Kasumi-1 (cell line): ENCODE results near the gene PDE11A.
"Not testable (repeated sequence)": the region's sequence is repeated elsewhere in the genome, so short reads cannot be mapped to it uniquely, and the experiment has no call there.

Source experiments
- DNase-seq, 2 experiments: peaks; one replicate each; lab custom pipeline; 2025; lab: John Stamatoyannopoulos, UW

PDE11A gene

GRCh38 chr2:178074123-178075005 is 1.8 kb upstream of the PDE11A start:
- no peak for DNase-seq

- DNase-seq = no peak
Measured at GRCh38 chr2:178072000-178072382, 586 bp downstream of the PDE11A start.

- peak in 1 of 2 experiments; percentile 8 for DNase-seq
Measured at GRCh38 chr2:178070824-178071223, 1.8 kb downstream of the PDE11A start.

GRCh38 chr2:178069551-178069950 is 3.0 kb downstream of the PDE11A start:
- no peak for DNase-seq

- DNase-seq = no peak
Measured at GRCh38 chr2:178068823-178069454, 3.6 kb downstream of the PDE11A start.

GRCh38 chr2:178066890-178067669 is 5.5 kb downstream of the PDE11A start:
- no peak for DNase-seq

- no peak for DNase-seq
Measured at GRCh38 chr2:178066324-178066723, 6.3 kb downstream of the PDE11A start.

GRCh38 chr2:178059681-178060080 is 12.9 kb downstream of the PDE11A start:
- no peak for DNase-seq

- DNase-seq = no peak
Measured at GRCh38 chr2:178059111-178059510, 13.5 kb downstream of the PDE11A start.

GRCh38 chr2:178057179-178057680 is 15.3 kb downstream of the PDE11A start:
- peak; percentile 39 to 69 for DNase-seq

- DNase-seq = no peak
Measured at GRCh38 chr2:178056345-178056744, 16.2 kb downstream of the PDE11A start.

- not testable (repeated sequence) for DNase-seq
Measured at GRCh38 chr2:178051257-178051656, 21.3 kb downstream of the PDE11A start.

GRCh38 chr2:178047391-178047790 is 25.2 kb downstream of the PDE11A start:
- no peak for DNase-seq

GRCh38 chr2:178044836-178045235 is 27.7 kb downstream of the PDE11A start:
- no peak for DNase-seq

- DNase-seq = no peak
Measured at GRCh38 chr2:178043266-178043665, 29.3 kb downstream of the PDE11A start.

GRCh38 chr2:178033583-178033982 is 39.0 kb downstream of the PDE11A start:
- DNase-seq = not testable (repeated sequence)

GRCh38 chr2:178029342-178029741 is 43.2 kb downstream of the PDE11A start:
- DNase-seq = no peak

GRCh38 chr2:178025551-178026185 is 46.9 kb downstream of the PDE11A start:
- DNase-seq = no peak

- no peak for DNase-seq
Measured at GRCh38 chr2:178018141-178018540, 54.4 kb downstream of the PDE11A start.

- no peak for DNase-seq
Measured at GRCh38 chr2:178016612-178017011, 56.0 kb downstream of the PDE11A start.

GRCh38 chr2:178012639-178013038 is 59.9 kb downstream of the PDE11A start:
- no peak for DNase-seq

GRCh38 chr2:178009813-178010212 is 62.8 kb downstream of the PDE11A start:
- DNase-seq = no peak
